HEK293T (cell line): ENCODE measurements around the gene MYL9.
"Not testable (repeated sequence)": the region's sequence is repeated elsewhere in the genome, so short reads cannot be mapped to it uniquely, and the experiment has no call there.

Source experiments
- CTCF ChIA-PET: fragments of 350-600 bp; formaldehyde crosslinking; extraction: SDS; loops from one replicate; lab custom pipeline; 2021; ENCODE audit warnings: antibody characterized with exemption, inconsistent platforms; lab: Yijun Ruan, JAX
- POLR2A ChIA-PET: fragments of 350-600 bp; formaldehyde crosslinking; extraction: SDS; loops from one replicate; lab custom pipeline; 2020; ENCODE audit warnings: antibody characterized with exemption, inconsistent platforms; lab: Yijun Ruan, JAX
- DNase-seq: peaks from one replicate; pipeline ENCODE4 v3.0.0; 2012; ENCODE audit warnings: mixed read lengths; ENCODE audit errors: extremely low spot score
- ARNT ChIP-seq: fragments of 450-650 bp; IDR thresholded peaks from 2 replicates; pipeline ENCODE4 v1.6.1; 2017; ENCODE audit warnings: mild to moderate bottlenecking
- BHLHE40 ChIP-seq: fragments of 450-650 bp; IDR thresholded peaks from 2 replicates; pipeline ENCODE4 v1.6.1; 2016; ENCODE audit warnings: mild to moderate bottlenecking, moderate library complexity, borderline replicate concordance
- CTBP1 ChIP-seq: fragments of 450-650 bp; IDR thresholded peaks from 2 replicates; pipeline ENCODE4 v1.6.1; 2016; ENCODE audit warnings: borderline replicate concordance
- ELF4 ChIP-seq: fragments of 450-650 bp; IDR thresholded peaks from 2 replicates; pipeline ENCODE4 v1.6.1; 2017; ENCODE audit warnings: antibody characterized with exemption
- FOXA1 ChIP-seq: fragments of 450-650 bp; IDR thresholded peaks from 2 replicates; pipeline ENCODE4 v1.6.1; 2016; ENCODE audit warnings: mild to moderate bottlenecking
- FOXK2 ChIP-seq: fragments of 450-650 bp; IDR thresholded peaks from 2 replicates; pipeline ENCODE4 v1.6.1; 2016; ENCODE audit warnings: mild to moderate bottlenecking
- FOXM1 ChIP-seq: fragments of 450-650 bp; IDR thresholded peaks from 2 replicates; pipeline ENCODE4 v1.6.1; 2017; ENCODE audit warnings: mild to moderate bottlenecking, borderline replicate concordance
- HDGF ChIP-seq: fragments of 450-650 bp; IDR thresholded peaks from 2 replicates; pipeline ENCODE4 v1.6.1; 2017; ENCODE audit warnings: antibody characterized with exemption, borderline replicate concordance
- L3MBTL2 ChIP-seq: fragments of 450-650 bp; conservative IDR thresholded peaks from 2 replicates; pipeline ENCODE4 v1.6.1; 2016; ENCODE audit warnings: mild to moderate bottlenecking
- LEF1 ChIP-seq: fragments of 450-650 bp; IDR thresholded peaks from 2 replicates; pipeline ENCODE4 v1.6.1; 2017; ENCODE audit warnings: mild to moderate bottlenecking, borderline replicate concordance
- NFRKB ChIP-seq: fragments of 450-650 bp; IDR thresholded peaks from 2 replicates; pipeline ENCODE4 v1.6.1; 2016; ENCODE audit warnings: mild to moderate bottlenecking, moderate library complexity
- PKNOX1 ChIP-seq: fragments of 450-650 bp; IDR thresholded peaks from 2 replicates; pipeline ENCODE4 v1.6.1; 2016
- SP1 ChIP-seq: fragments of 450-650 bp; IDR thresholded peaks from 2 replicates; pipeline ENCODE4 v1.6.1; 2017
- SUZ12 ChIP-seq: fragments of 450-650 bp; IDR thresholded peaks from 2 replicates; pipeline ENCODE4 v1.6.1; 2016; ENCODE audit warnings: mild to moderate bottlenecking
- TARDBP ChIP-seq: fragments of 450-650 bp; IDR thresholded peaks from 2 replicates; pipeline ENCODE4 v1.6.1; 2016
- ZNF384 ChIP-seq: fragments of 450-650 bp; IDR thresholded peaks from 2 replicates; pipeline ENCODE4 v1.6.1; 2016

MYL9 gene

GRCh38 chr20:36506253-36506652, 35.1 kb upstream of the MYL9 start:
- TF ChIP-seq ELF4 (no peak), NFRKB (no peak), FOXA1 (no peak), ZNF384 (no peak)
- DNase-seq: peak; percentile 28
- CTCF ChIA-PET: interaction anchor here (0.6 to 0.9 kb wide), 4 partner anchors 12 to 115 kb away, joined by 3 to 6 read pairs (median 3); no protein-coding TSS in a partner anchor
- POLR2A ChIA-PET: no interaction called here

GRCh38 chr20:36507746-36508145, 33.6 kb upstream of the MYL9 start:
- CTCF ChIA-PET: no interaction called here
- no peak for DNase-seq
- TF ChIP-seq SUZ12 (no peak), ARNT (no peak), NFRKB (no peak), BHLHE40 (no peak), ELF4 (no peak)
- POLR2A ChIA-PET: no interaction called here

GRCh38 chr20:36519012-36519719, 22.2 kb upstream of the MYL9 start:
- POLR2A ChIA-PET: no interaction called here
- DNase-seq: no peak
- TF ChIP-seq SUZ12 (no peak), L3MBTL2 (no peak), PKNOX1 (no peak), ELF4 (no peak), HDGF (no peak), FOXM1 (no peak), SP1 (no peak), FOXA1 (no peak), BHLHE40 (no peak), ZNF384 (no peak), TARDBP (no peak), CTBP1 (no peak), FOXK2 (no peak), ARNT (no peak)
- CTCF ChIA-PET: no interaction called here

- no peak for DNase-seq
- ChIA-PET POLR2A (no interaction called here), CTCF (no interaction called here)
- no peak for TF ChIP-seq BHLHE40
- TF ChIP-seq FOXK2: no peak
Observed at GRCh38 chr20:36519944-36520343, 21.4 kb upstream of the MYL9 start.

GRCh38 chr20:36521526-36521925, 19.8 kb upstream of the MYL9 start:
- no peak for TF ChIP-seq CTBP1
- no peak for TF ChIP-seq FOXM1
- TF ChIP-seq L3MBTL2: no peak
- no peak for TF ChIP-seq FOXA1
- TF ChIP-seq HDGF: no peak
- no peak for TF ChIP-seq LEF1
- DNase-seq: no peak
- POLR2A ChIA-PET: no interaction called here
- CTCF ChIA-PET: interaction anchor here (0.6 kb wide), 1 partner anchor 65 kb away, joined by 3 read pairs; no protein-coding TSS in a partner anchor

- CTCF ChIA-PET: interaction anchor here (0.6 kb wide), 1 partner anchor 64 kb away, joined by 3 read pairs; no protein-coding TSS in a partner anchor
- POLR2A ChIA-PET: not testable (repeated sequence)
Observed at GRCh38 chr20:36522412-36522811, 18.9 kb upstream of the MYL9 start.

GRCh38 chr20:36523341-36523740, 18.0 kb upstream of the MYL9 start:
- ChIA-PET POLR2A (no interaction called here), CTCF (no interaction called here)
- TF ChIP-seq ZNF384 (no peak), CTBP1 (no peak), SUZ12 (no peak), BHLHE40 (no peak)
- DNase-seq: no peak

More at GRCh38 chr20:36522412-36522811, 18.9 kb upstream of the MYL9 start:
- DNase-seq: not testable (repeated sequence)

GRCh38 chr20:36525620-36526365, 15.5 kb upstream of the MYL9 start:
- DNase-seq: no peak
- TF ChIP-seq L3MBTL2 (no peak), SP1 (no peak), NFRKB (no peak), SUZ12 (no peak), TARDBP (no peak), FOXA1 (no peak), BHLHE40 (no peak), ELF4 (no peak)
- POLR2A ChIA-PET: no interaction called here
- CTCF ChIA-PET: no interaction called here
